ENCODE measurements around the gene SFXN4. TPM values are rescaled to one million over a fixed set of nuclear protein-coding genes. Genes with fewer than 3 reads are reported as not detected.

The SFXN4 gene
- total and polyA plus RNA-seq, 9 of the 15 experiments (the other 6 are each of a cell fraction or from before 2014, with no cell fraction given) = 40.1 to 97.8 (median 54.5) TPM

GRCh38 chr10:119112056-119112455 is 53.5 kb downstream of the SFXN4 start:
- no peak overlapping the region for H3K4me3 ChIP-seq
- ATAC-seq (no peak), FAIRE-seq (no peak), DNase-seq (ENCODE audit: extremely low read depth in 1 of 4, low spot score in 3 of 4) (no peak)
- no peak overlapping the region for H3K27ac ChIP-seq (ENCODE audit: extremely low read depth, low read depth, low read length)
- BruUV-seq (replicated peaks) = no TSS peak
- no peak overlapping the region for H3K9ac ChIP-seq (ENCODE audit: insufficient read depth in 1 of 2, low read depth in 2 of 2, low read length in 2 of 2)
- WGBS (ENCODE audit: insufficient coverage, low coverage, missing lambda C conversion rate) = 74% methylated on average over 4 of the region's 4 CpGs
- H3K36me3 ChIP-seq (ENCODE audit: control insufficient read depth, insufficient read depth, low read length) = peaks cover 19% of the 10 kb centered on the region; the same call in 2 of the 3 replicates
- no peaks in the 10 kb centered on the region for H4K20me1 ChIP-seq (replicated peaks; ENCODE audit: control insufficient read depth, insufficient read depth, low read length)
- H3K9me3 ChIP-seq (replicated peaks; ENCODE audit: control insufficient read depth, insufficient read depth, low read depth, low read length) = no peaks in the 10 kb centered on the region
- intact Hi-C loops (cut with micrococcal nuclease) = no loop called here
- H3K79me2 ChIP-seq (ENCODE audit: control insufficient read depth, insufficient read depth, low read length) = no peaks in the 10 kb centered on the region
- no peak overlapping the region for H3K4me2 ChIP-seq (ENCODE audit: insufficient read depth, low read length)
- TF ChIP-seq ZBTB26 (CRISPR knock-in tag; IDR thresholded peaks at IDR 0.05) (no peak), TCF7 (IDR thresholded peaks at IDR 0.05; ENCODE audit: borderline replicate concordance) (no peak), ZBTB1 (CRISPR knock-in tag; IDR thresholded peaks at IDR 0.05; ENCODE audit: borderline replicate concordance, low read depth) (no peak), PTBP1 (IDR thresholded peaks at IDR 0.05; ENCODE audit: low read depth, low read length) (no peak), ATF3 (IDR thresholded peaks at IDR 0.05) (no peak), ATF3 (CRISPR knock-in tag; conservative IDR thresholded peaks at IDR 0.05) (no peak), TGIF2 (CRISPR knock-in tag; IDR thresholded peaks at IDR 0.05) (no peak), FIP1L1 (IDR thresholded peaks at IDR 0.05; ENCODE audit: low read depth, low read length, poor library complexity, severe bottlenecking) (no peak), E2F4 (CRISPR knock-in tag; IDR thresholded peaks at IDR 0.05; ENCODE audit: low read depth) (no peak), SMAD2 (IDR thresholded peaks at IDR 0.05; ENCODE audit: low read depth, low read length) (no peak), HDAC6 (IDR thresholded peaks at IDR 0.05; ENCODE audit: low read depth, low read length) (no peak), FOS (IDR thresholded peaks at IDR 0.05; ENCODE audit: extremely low read depth, insufficient read length) (no peak), TEAD2 (tag; IDR thresholded peaks at IDR 0.05) (no peak), ZKSCAN3 (CRISPR knock-in tag; IDR thresholded peaks at IDR 0.05) (no peak), MEF2A (IDR thresholded peaks at IDR 0.05; ENCODE audit: control insufficient read depth, low read depth, low read length) (no peak), CREB3 (tag; conservative IDR thresholded peaks at IDR 0.05; ENCODE audit: low read depth) (no peak), ZNF217 (CRISPR knock-in tag; IDR thresholded peaks at IDR 0.05) (no peak), FUS (optimal IDR thresholded peaks at IDR 0.05; ENCODE audit: low read depth, low read length) (no peak), TAF7 (tag; IDR thresholded peaks at IDR 0.05) (no peak), SMC3 (conservative IDR thresholded peaks at IDR 0.05; ENCODE audit: insufficient read depth, low read depth, low read length) (no peak)
- no peak overlapping the region for H2AFZ ChIP-seq (ENCODE audit: low read depth, low read length)
- CTCF ChIA-PET (ENCODE audit: low intra/inter-chr PET ratio) = no interaction called here
- in situ Hi-C loops (cut with MboI) = no loop called here
- H3K9me1 ChIP-seq (ENCODE audit: control insufficient read depth, insufficient read depth, low read length) = no peaks in the 10 kb centered on the region
- H3K4me1 ChIP-seq (replicated peaks in 1 of 2; ENCODE audit: control insufficient read depth in 2 of 2, insufficient read depth in 2 of 2, low read length in 2 of 2) = no peaks in the 10 kb centered on the region; a peak in 1 of 5 replicates
- no peaks in the 10 kb centered on the region for H3K27me3 ChIP-seq (ENCODE audit: control insufficient read depth in 2 of 2, insufficient read depth in 2 of 2, low read length in 2 of 2)
- POLR2A ChIA-PET = interaction anchor here (0.7 to 1.0 kb wide), 2 partner anchors 50 to 196 kb away, joined by 3 read pairs; no protein-coding TSS in a partner anchor
